Adrenal gland (tissue), 12 donors: ENCODE data around the gene MLLT3. TPM values are rescaled to one million over a fixed set of nuclear protein-coding genes. Genes with fewer than 3 reads are reported as not detected.

Source experiments
- DNase-seq, 7 donors: peaks; one replicate each; pipeline ENCODE4 v3.0.0-alpha.2; 2019 to 2020
- H3K27ac ChIP-seq, 5 donors: fragments of 200-600 bp; sonication (generic) in 4 of 5; 1 replicate in 3 of 5; 2 replicates in 2 of 5; pipeline versions ENCODE4 v1.5.1 to v1.8.0; 2016 to 2020; ENCODE audit warnings: mild to moderate bottlenecking in 1 of 5
- H3K27me3 ChIP-seq: fragments of 200-600 bp; 2 replicates; pipeline ENCODE4 v1.8.0; 2021
- H3K36me3 ChIP-seq, 2 donors: fragments of 200-600 bp; replicated peaks in 1 of 2; 1 replicate in 1 of 2; 2 replicates in 1 of 2; pipeline versions ENCODE4 v1.5.1 to v1.8.0; 2018 to 2022
- H3K4me1 ChIP-seq, 2 donors: fragments of 200-600 bp; replicated peaks in 1 of 2; 1 replicate in 1 of 2; 2 replicates in 1 of 2; pipeline versions ENCODE4 v1.5.1 to v1.8.0; 2018 to 2021
- H3K4me3 ChIP-seq, 4 donors: fragments of 200-600 bp; sonication (generic) in 3 of 4; one replicate each; pipeline ENCODE4 v1.5.1; 2016 to 2018
- H3K9me3 ChIP-seq, 3 donors: fragments of 200-600 bp; sonication (generic) in 1 of 3; replicated peaks in 1 of 3; 1 replicate in 2 of 3; 2 replicates in 1 of 3; pipeline versions ENCODE4 v1.5.1 to v1.8.0; 2016 to 2021
- CTCF ChIP-seq, 6 experiments: fragments of 450-650 bp in 4 of 6; fragments of 200-600 bp in 2 of 6; sonication (generic) in 1 of 6; IDR thresholded peaks; 1 replicate in 5 of 6; 2 replicates in 1 of 6; pipeline versions ENCODE4 v1.5.1 to v1.8.0; 2016 to 2021; ENCODE audit warnings: antibody characterized with exemption in 6 of 6, mild to moderate bottlenecking in 2 of 6, moderate library complexity in 1 of 6
- POLR2A ChIP-seq, 2 donors: fragments of 450-650 bp; IDR thresholded peaks; one replicate each; pipeline ENCODE4 v1.6.1; 2017; ENCODE audit warnings: antibody characterized with exemption in 2 of 2, mild to moderate bottlenecking in 2 of 2, moderate library complexity in 1 of 2
- WGBS, 4 donors: extraction: QIAGEN DNeasy Blood & Tissue Kit in 2 of 4; methylation state at CpG; one replicate each; pipeline versions ENCODE4 v1.1.5 to v1.1.7; 2013 to 2017; 5-methylcytosine and 5-hydroxymethylcytosine counted together
- intact Hi-C, 2 donors: fragments of 100-400 bp; cut with DNase I; formaldehyde crosslinking; loops; one replicate each; pipeline versions ENCODE4 v1.14.1 to v1.15.0; 2022 to 2023
- polyA plus RNA-seq, 3 donors: library from polyadenylated mRNA; stranded (reverse); fragments of 200-250 nt in 2 of 3; fragments of 350-450 nt in 1 of 3; fragmentation: Illumina TruSeq in 1 of 3; extraction: RNeasy Lipid Tissue Mini Kit (QIAGEN cat#74804) in 1 of 3; gene quantifications; one replicate each; pipeline ENCODE4 v1.2.3, GENCODE V29; 2013 to 2014
- total RNA-seq, 9 donors: library from RNA; depleted of rRNA in 4 of 9; stranded (reverse); fragments of >200 nt in 4 of 9; fragments of 120-200 nt in 1 of 9; fragmentation: NEBNext Ultra II Directional in 1 of 9; extraction: Animal tissue kit (Norgen Biotek cat#: 25700) in 1 of 9; gene quantifications; one replicate each; pipeline versions ENCODE4 v1.1.0 to v1.2.4, GENCODE V29; 2013 to 2023
- donor health status: healthy with polysubstance abuse.
- donor health status: Bipolar disorder and iron deficiency.
- donor health status: DM: yes; HTN: yes; CAD: no.
- donor health status: DM: no; HTN: no; CAD: no.
- donor health status: DM: no; HTN: no; CAD: no.
- donor health status: DM: yes; HTN: yes; CAD: no.

Gene MLLT3
- total and polyA plus RNA-seq, 12 donors, result 11.0 to 37.7 (median 17.9) TPM

GRCh38 chr9:20620650-20621470 lies 1.4 kb downstream of the MLLT3 start:
- no peaks in the 10 kb centered on the region for H3K27me3 ChIP-seq
- intact Hi-C loops, result loop anchor here in 1 of 2 donors (5.0 to 10.0 kb wide), 4 partner anchors 54 to 484 kb away; no protein-coding TSS in a partner anchor
- H3K4me3 ChIP-seq, result peak overlapping the region; percentile 52 to 91 (median 80)
- DNase-seq, result peak; percentile 31 to 64 (median 53)
- peaks cover 14 to 32% of the 10 kb centered on the region in 2 donors for H3K4me1 ChIP-seq
- TF ChIP-seq CTCF (IDR thresholded peaks at IDR 0.05), result no peak
- no peak for TF ChIP-seq POLR2A (IDR thresholded peaks at IDR 0.05)
- no peaks in the 10 kb centered on the region for H3K36me3 ChIP-seq
- no peaks in the 10 kb centered on the region for H3K9me3 ChIP-seq
- WGBS, 4 donors, result 0 to 1% (median 0%) methylated on average over 32 to 65 of the region's 65 CpGs
- H3K27ac ChIP-seq, result peak overlapping the region in 3 of 5 donors; percentile 89 to 91 (median 90)

- no peaks in the 10 kb centered on the region for H3K9me3 ChIP-seq
- peaks cover 14 to 32% of the 10 kb centered on the region in 2 donors for H3K4me1 ChIP-seq
- intact Hi-C loops, result loop anchor here in 1 of 2 donors (5.0 to 10.0 kb wide), 4 partner anchors 55 to 485 kb away; no protein-coding TSS in a partner anchor
- H3K27ac ChIP-seq, result peak overlapping the region in 1 of 5 donors; percentile 90
- H3K27me3 ChIP-seq, result no peaks in the 10 kb centered on the region
- DNase-seq, result peak in 1 of 7 donors; percentile 7
- TF ChIP-seq POLR2A (IDR thresholded peaks at IDR 0.05) (no peak), CTCF (IDR thresholded peaks at IDR 0.05) (no peak)
- no peaks in the 10 kb centered on the region for H3K36me3 ChIP-seq
- H3K4me3 ChIP-seq, result peak overlapping the region in 1 of 4 donors; percentile 84
- WGBS, 4 donors, result 59 to 64% (median 61%) methylated on average over 15 of the region's 15 CpGs
Measured at GRCh38 chr9:20619487-20620200, 2.7 kb downstream of the MLLT3 start.

GRCh38 chr9:20618361-20618802 lies 3.9 kb downstream of the MLLT3 start:
- peak; percentile 74 to 91 (median 81) for DNase-seq
- peaks cover 6 to 27% of the 10 kb centered on the region in 2 donors for H3K4me1 ChIP-seq

More at GRCh38 chr9:20618361-20618802, 3.9 kb downstream of the MLLT3 start:
- Histone ChIP-seq H3K27ac (peak overlapping the region in 3 of 5 donors; percentile 15 to 50 (median 18)), H3K9me3 (no peaks in the 10 kb centered on the region), H3K4me3 (no peak overlapping the region), H3K36me3 (no peaks in the 10 kb centered on the region), H3K27me3 (no peaks in the 10 kb centered on the region)
- peak in 1 of 2 donors; percentile 24 for TF ChIP-seq POLR2A (IDR thresholded peaks at IDR 0.05)
- no peak for TF ChIP-seq CTCF (IDR thresholded peaks at IDR 0.05)
- intact Hi-C loops, result no loop called here
- WGBS, 4 donors, result 53 to 71% (median 55%) methylated on average over 2 of the region's 2 CpGs
